H1 (cell line): ENCODE measurements around the gene RUNX1. TPM values are rescaled to one million over a fixed set of nuclear protein-coding genes. Genes with fewer than 3 reads are reported as not detected.
A peak's percentile ranks its signal among the peaks of the same experiment; 100 is the strongest.

Source experiments
- CTCF ChIA-PET: fragments of 300-600 bp; sonication (Branson Sonifier 250); formaldehyde crosslinking; loops from one replicate; lab custom pipeline; 2021; ENCODE audit not compliant: partially characterized antibody; lab: Charles Lee
- POLR2A ChIA-PET: fragments of 300-600 bp; sonication (Branson Sonifier 250); formaldehyde crosslinking; loops from one replicate; lab custom pipeline; 2021; ENCODE audit warnings: inconsistent platforms; ENCODE audit not compliant: partially characterized antibody; lab: Charles Lee
- DNase-seq, 2 experiments: peaks; one replicate each; pipeline versions ENCODE4 v3.0.0 to v3.0.0-alpha.2; 2010 to 2022; ENCODE audit warnings: low spot score in 2 of 2, low read depth in 1 of 2, mixed read lengths in 1 of 2
- FAIRE-seq: peaks from 2 replicates; lab custom pipeline; 2011; peaks lifted over from hg19 to GRCh38; lab: Jason Lieb, UNC
- H2AFZ ChIP-seq: 2 replicates; pipeline ENCODE4 v1.8.1; 2012; ENCODE audit warnings: low read length, inconsistent platforms
- H2AK5ac ChIP-seq: 2 replicates; pipeline ENCODE4 v1.6.1; 2013; ENCODE audit warnings: low read depth, low read length
- H2BK120ac ChIP-seq: replicated peaks from 2 replicates; pipeline ENCODE3; 2013; ENCODE audit warnings: low read depth, low read length, inconsistent platforms
- H2BK12ac ChIP-seq: 2 replicates; pipeline ENCODE4 v1.6.1; 2013; ENCODE audit warnings: low read depth, low read length
- H2BK15ac ChIP-seq: 2 replicates; pipeline ENCODE4 v1.6.1; 2013; ENCODE audit warnings: low read length
- H2BK20ac ChIP-seq: 2 replicates; pipeline ENCODE4 v1.6.1; 2013; ENCODE audit warnings: low read length
- H2BK5ac ChIP-seq: 2 replicates; pipeline ENCODE4 v1.6.1; 2013; ENCODE audit warnings: low read depth, low read length
- H3K14ac ChIP-seq: 2 replicates; pipeline ENCODE4 v1.6.1; 2013; ENCODE audit warnings: inconsistent platforms; ENCODE audit not compliant: insufficient read length
- H3K18ac ChIP-seq: 2 replicates; pipeline ENCODE4 v1.6.1; 2013; ENCODE audit warnings: low read length; ENCODE audit errors: extremely low read depth
- H3K23ac ChIP-seq: 2 replicates; pipeline ENCODE4 v1.6.1; 2013; ENCODE audit warnings: inconsistent platforms; ENCODE audit not compliant: insufficient read length
- H3K23me2 ChIP-seq: 2 replicates; pipeline ENCODE4 v1.6.1; 2013; ENCODE audit warnings: low read depth, low read length
- H3K27ac ChIP-seq: 2 replicates; pipeline ENCODE4 v1.6.1; 2011; ENCODE audit warnings: low read depth, low read length, inconsistent platforms
- H3K27me3 ChIP-seq, 4 experiments: replicated peaks in 1 of 4; 1 replicate in 1 of 4; 2 replicates in 3 of 4; pipeline versions ENCODE4 v1.6.1 to v1.8.1; 2011 to 2013; ENCODE audit warnings: low read length in 3 of 4, mild to moderate bottlenecking in 3 of 4, inconsistent platforms in 2 of 4, mixed read lengths in 2 of 4, moderate library complexity in 1 of 4; ENCODE audit not compliant: control insufficient read depth in 3 of 4, insufficient read depth in 3 of 4; ENCODE audit errors: extremely low read depth in 1 of 4
- H3K36me3 ChIP-seq, 4 experiments: 2 replicates each; pipeline versions ENCODE4 v1.6.1 to v1.8.1; 2011 to 2013; ENCODE audit warnings: mild to moderate bottlenecking in 4 of 4, low read length in 3 of 4, moderate library complexity in 2 of 4, control low read depth in 1 of 4, inconsistent platforms in 1 of 4; ENCODE audit not compliant: insufficient read depth in 4 of 4, control insufficient read depth in 2 of 4
- H3K4ac ChIP-seq: replicated peaks from 2 replicates; pipeline ENCODE3; 2013; ENCODE audit warnings: low read length, low read depth, mixed read lengths, inconsistent platforms; ENCODE audit not compliant: insufficient read length
- H3K4me1 ChIP-seq, 4 experiments: replicated peaks in 1 of 4; 1 replicate in 1 of 4; 2 replicates in 3 of 4; pipeline versions ENCODE4 v1.6.1 to v1.8.1; 2011 to 2013; ENCODE audit warnings: low read length in 3 of 4, inconsistent platforms in 2 of 4, mixed read lengths in 1 of 4; ENCODE audit not compliant: insufficient read depth in 4 of 4, control insufficient read depth in 3 of 4
- H3K4me2 ChIP-seq, 2 experiments: 2 replicates each; pipeline versions ENCODE4 v1.6.1 to v1.8.1; 2011 to 2013; ENCODE audit warnings: low read depth in 2 of 2, low read length in 2 of 2, control low read depth in 1 of 2, inconsistent platforms in 1 of 2, mild to moderate bottlenecking in 1 of 2; ENCODE audit not compliant: insufficient read depth in 1 of 2
- H3K4me3 ChIP-seq, 4 experiments: fragments of 200-600, 300-600 bp in 1 of 4; sonication (generic), shearing (Covaris generic), sonication (Bioruptor Twin) in 1 of 4; 2 replicates each; pipeline versions ENCODE4 v1.5.1 to v1.8.1; 2011 to 2016; ENCODE audit warnings: low read length in 4 of 4, low read depth in 3 of 4, control low read depth in 2 of 4, inconsistent platforms in 2 of 4, mild to moderate bottlenecking in 2 of 4, mixed read lengths in 1 of 4, moderate library complexity in 1 of 4; ENCODE audit not compliant: insufficient read depth in 2 of 4; ENCODE audit errors: extremely low read depth in 1 of 4
- H3K56ac ChIP-seq: replicated peaks from 2 replicates; pipeline ENCODE3; 2013; ENCODE audit warnings: low read depth, mild to moderate bottlenecking, mixed read lengths, low read length, inconsistent platforms; ENCODE audit not compliant: insufficient read length
- H3K79me1 ChIP-seq: 2 replicates; pipeline ENCODE4 v1.6.1; 2013; ENCODE audit warnings: low read depth, low read length, control low read depth
- H3K79me2 ChIP-seq, 2 experiments: 2 replicates each; pipeline versions ENCODE4 v1.6.1 to v1.8.1; 2012 to 2013; ENCODE audit warnings: low read length in 2 of 2, mild to moderate bottlenecking in 2 of 2, inconsistent platforms in 1 of 2; ENCODE audit not compliant: insufficient read depth in 2 of 2, control insufficient read depth in 1 of 2
- H3K9ac ChIP-seq, 4 experiments: replicated peaks in 1 of 4; 1 replicate in 1 of 4; 2 replicates in 3 of 4; pipeline versions ENCODE4 v1.6.1 to v1.8.1; 2011 to 2013; ENCODE audit warnings: low read depth in 3 of 4, low read length in 3 of 4, control low read depth in 2 of 4, mild to moderate bottlenecking in 2 of 4, moderate library complexity in 2 of 4, inconsistent platforms in 1 of 4; ENCODE audit errors: extremely low read depth in 1 of 4
- H3K9me3 ChIP-seq, 2 experiments: 2 replicates each; pipeline versions ENCODE4 v1.6.1 to v1.8.1; 2012 to 2013; ENCODE audit warnings: mild to moderate bottlenecking in 2 of 2, moderate library complexity in 2 of 2, control low read depth in 1 of 2, inconsistent platforms in 1 of 2, low read depth in 1 of 2, low read length in 1 of 2, mixed read lengths in 1 of 2; ENCODE audit not compliant: insufficient read depth in 2 of 2
- H4K20me1 ChIP-seq, 2 experiments: replicated peaks in 1 of 2; 2 replicates each; pipeline versions ENCODE3 to v1.8.1; 2011 to 2013; ENCODE audit warnings: inconsistent platforms in 2 of 2, low read length in 2 of 2, mild to moderate bottlenecking in 1 of 2; ENCODE audit not compliant: insufficient read depth in 2 of 2, control insufficient read depth in 1 of 2
- H4K5ac ChIP-seq: 2 replicates; pipeline ENCODE4 v1.6.1; 2013; ENCODE audit warnings: low read length, low read depth, mixed read lengths, inconsistent platforms; ENCODE audit not compliant: insufficient read length
- H4K8ac ChIP-seq: 2 replicates; pipeline ENCODE4 v1.8.0; 2013; ENCODE audit warnings: mild to moderate bottlenecking, moderate library complexity, low read length, inconsistent platforms; ENCODE audit not compliant: insufficient read depth; ENCODE audit errors: extremely low read depth
- H4K91ac ChIP-seq: replicated peaks from 2 replicates; pipeline ENCODE3; 2013; ENCODE audit warnings: low read length, mixed read lengths, inconsistent platforms; ENCODE audit not compliant: insufficient read length
- BCL11A ChIP-seq, 2 experiments: IDR thresholded peaks; one replicate each; pipeline ENCODE4 v1.6.1; 2011; ENCODE audit warnings: low read depth in 2 of 2, low read length in 2 of 2, mild to moderate bottlenecking in 2 of 2
- BRCA1 ChIP-seq: IDR thresholded peaks from 2 replicates; pipeline ENCODE4 v1.6.1; 2012; ENCODE audit warnings: low read depth, low read length, improper control_type of control experiment
- EGR1 ChIP-seq: IDR thresholded peaks from 2 replicates; pipeline ENCODE4 v1.6.1; 2011; ENCODE audit warnings: low read depth, low read length, borderline replicate concordance
- HDAC2 ChIP-seq, 2 experiments: fragments of 300-600 bp in 1 of 2; sonication (generic) in 1 of 2; IDR thresholded peaks; 2 replicates each; pipeline ENCODE4 v1.6.1; 2011 to 2012; ENCODE audit warnings: low read depth in 2 of 2, low read length in 2 of 2, mild to moderate bottlenecking in 2 of 2, moderate library complexity in 2 of 2, borderline replicate concordance in 1 of 2, inconsistent platforms in 1 of 2
- JUND ChIP-seq: IDR thresholded peaks from 2 replicates; pipeline ENCODE4 v1.6.1; 2011; ENCODE audit warnings: mild to moderate bottlenecking, improper control_type of control experiment, low read length
- MAFK ChIP-seq: IDR thresholded peaks from 2 replicates; pipeline ENCODE4 v1.6.1; 2012; ENCODE audit warnings: low read depth, mild to moderate bottlenecking, improper control_type of control experiment, low read length
- PHF8 ChIP-seq: fragments of 200-600 bp; sonication (generic); conservative IDR thresholded peaks from 2 replicates; pipeline ENCODE4 v1.7.1; 2012; ENCODE audit warnings: low read depth, mild to moderate bottlenecking, inconsistent platforms, low read length, moderate library complexity
- POU5F1 ChIP-seq: IDR thresholded peaks from 2 replicates; pipeline ENCODE4 v1.6.1; 2011; ENCODE audit warnings: low read depth, mild to moderate bottlenecking, low read length, moderate library complexity
- SP2 ChIP-seq: IDR thresholded peaks from 2 replicates; pipeline ENCODE4 v1.6.1; 2012; ENCODE audit warnings: mild to moderate bottlenecking, low read length, inconsistent platforms
- TAF7 ChIP-seq: optimal IDR thresholded peaks from 2 replicates; pipeline ENCODE3; 2011; ENCODE audit warnings: low read depth, mild to moderate bottlenecking, inconsistent platforms, low read length, moderate library complexity, borderline replicate concordance
- ZNF274 ChIP-seq: IDR thresholded peaks from 2 replicates; pipeline ENCODE4 v1.7.0; 2012; ENCODE audit warnings: low read length, borderline replicate concordance; ENCODE audit errors: extremely low read depth
- WGBS, 2 experiments: shearing (Covaris generic) in 1 of 2; methylation state at CpG; one replicate each; pipeline versions ENCODE4 v1.1.6 to v1.1.7; 2013 to 2015; ENCODE audit warnings: low lambda C conversion rate in 2 of 2, mixed read lengths in 2 of 2, inconsistent platforms in 1 of 2, low coverage in 1 of 2, missing lambda C conversion rate in 1 of 2; ENCODE audit not compliant: insufficient replicate concordance in 2 of 2, insufficient coverage in 1 of 2, insufficient read length in 1 of 2; ENCODE audit errors: extremely low coverage in 1 of 2, missing lambda C conversion rate in 1 of 2; 5-methylcytosine and 5-hydroxymethylcytosine counted together
- polyA plus RNA-seq, 7 experiments: library from polyadenylated mRNA; depleted of rRNA in 3 of 7; stranded (reverse) in 5 of 7; unstranded in 2 of 7; fragments of >200 nt in 5 of 7; fragments of 200-250 nt in 2 of 7; gene quantifications; 1 replicate in 5 of 7; 2 replicates in 1 of 7; 4 replicates in 1 of 7; pipeline versions ENCODE4 v1.2.1 to v1.2.3, GENCODE V29; 2011 to 2013; ENCODE audit warnings: missing spikeins in 2 of 7, mixed read lengths in 2 of 7
- total RNA-seq: library from RNA; stranded (reverse); fragmentation: NEBNext Ultra II Directional; extraction: Animal tissue kit (Norgen Biotek cat#: 25700); gene quantifications from 2 replicates; pipeline ENCODE4 v1.2.1, GENCODE V29; 2021

Gene RUNX1
- total and polyA plus RNA-seq, 2 of the 8 experiments (the other 6 are each of a cell fraction or from before 2014, with no cell fraction given) = 0.20 to 0.60 TPM

DNA sequence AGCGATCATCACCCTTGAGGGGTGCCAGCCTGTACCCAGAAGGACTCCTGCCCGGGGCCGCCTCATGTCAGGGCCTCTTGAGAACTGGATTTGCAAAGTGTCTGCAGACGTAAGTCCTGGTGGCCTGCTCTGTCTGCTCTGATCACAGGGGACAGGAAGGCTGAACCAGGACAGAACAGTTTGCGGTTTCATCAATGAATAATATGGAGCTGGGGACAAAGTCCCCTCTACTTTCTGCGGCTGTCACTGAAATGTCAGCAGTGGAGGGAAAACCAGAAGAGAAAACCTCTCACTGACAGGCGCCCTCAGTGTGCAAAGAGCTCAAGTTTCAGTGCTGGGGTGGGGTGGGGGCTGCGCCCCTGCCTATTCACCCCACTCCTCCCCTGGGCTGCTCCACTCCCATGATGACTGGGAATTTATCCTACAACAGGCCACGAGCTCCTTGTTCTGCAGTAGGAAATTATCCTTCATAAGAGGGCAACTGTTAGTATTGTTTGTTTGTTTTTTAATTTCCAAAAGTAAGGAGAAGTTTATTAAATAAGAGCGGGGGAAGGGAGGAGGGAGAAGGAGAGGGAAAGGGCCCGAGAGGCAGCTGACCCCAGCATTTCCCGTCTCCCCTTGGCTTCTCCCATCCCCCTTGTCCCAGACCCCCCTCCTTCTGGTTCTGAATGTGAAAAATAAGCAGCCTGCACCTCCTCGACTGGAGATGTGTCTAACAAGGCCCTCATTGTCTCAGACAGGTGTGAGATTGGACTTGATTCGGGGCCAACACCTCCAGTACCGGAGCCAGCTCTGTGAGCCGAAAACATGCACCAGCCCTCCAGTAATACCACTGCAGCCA is 231.1 kb downstream of the RUNX1 start:
- H2BK20ac ChIP-seq = no peak overlapping the region
- no peak overlapping the region for H3K9ac ChIP-seq
- H3K79me2 ChIP-seq = no peaks in the 10 kb centered on the region
- H4K91ac ChIP-seq = no peak overlapping the region
- H3K18ac ChIP-seq = no peak overlapping the region
- FAIRE-seq = no peak
- ChIA-PET CTCF (interaction anchor here (0.7 to 2.2 kb wide), 4 partner anchors 10 to 1168 kb away, joined by 3 to 7 read pairs (median 4); no protein-coding TSS in a partner anchor), POLR2A (no interaction called here)
- no peak overlapping the region for H3K14ac ChIP-seq
- no peak overlapping the region for H4K8ac ChIP-seq
- no peaks in the 10 kb centered on the region for H3K79me1 ChIP-seq
- DNase-seq = no peak
- 86 to 100% methylated on average over 1 to 15 of the region's 16 CpGs for WGBS, 2 experiments
- H3K23me2 ChIP-seq = no peaks in the 10 kb centered on the region
- no peak overlapping the region for H2AFZ ChIP-seq
- no peak overlapping the region for H4K5ac ChIP-seq
- H2BK12ac ChIP-seq = no peak overlapping the region
- H2AK5ac ChIP-seq = no peak overlapping the region
- no peaks in the 10 kb centered on the region for H4K20me1 ChIP-seq
- no peak overlapping the region for H3K4me3 ChIP-seq
- H2BK120ac ChIP-seq = no peak overlapping the region
- H3K27me3 ChIP-seq = no peaks in the 10 kb centered on the region; a peak in 1 of 7 replicates
- TF ChIP-seq PHF8 (no peak), ZNF274 (no peak), JUND (no peak), BCL11A (IDR thresholded peaks at IDR 0.05; ENCODE audit: low read depth in 2 of 2, low read length in 2 of 2) (no peak), MAFK (no peak), SP2 (no peak), EGR1 (no peak), HDAC2 (IDR thresholded peaks at IDR 0.05; ENCODE audit: borderline replicate concordance in 1 of 2, low read depth in 2 of 2, low read length in 2 of 2) (no peak), POU5F1 (no peak), TAF7 (no peak), BRCA1 (no peak)
- TF ChIP-seq, all 59 proteins: peak for 0
- Histone ChIP-seq H3K4me2 (no peak overlapping the region), H3K9me3 (no peaks in the 10 kb centered on the region), H3K27ac (no peak overlapping the region), H3K4ac (no peak overlapping the region), H3K4me1 (peaks cover 0 to 5% (median 2%) of the 10 kb centered on the region in 4 experiments; a peak in 3 of 7 replicates), H3K36me3 (no peaks in the 10 kb centered on the region), H2BK5ac (no peak overlapping the region), H3K23ac (no peak overlapping the region), H3K56ac (no peak overlapping the region), H2BK15ac (peak overlapping the region; percentile 62; the same call in 1 of the 2 replicates)
